Breast epithelium (tissue), 3 donors: ENCODE measurements around the gene C3.

Source experiments
- CTCF ChIP-seq, 3 donors: fragments of 450-650 bp; IDR thresholded peaks; one replicate each; pipeline ENCODE4 v1.5.1; 2016 to 2017; ENCODE audit warnings: antibody characterized with exemption in 3 of 3, mild to moderate bottlenecking in 3 of 3, moderate library complexity in 3 of 3
- POLR2A ChIP-seq: fragments of 450-650 bp; IDR thresholded peaks from one replicate; pipeline ENCODE4 v1.6.1; 2016; ENCODE audit warnings: antibody characterized with exemption, mild to moderate bottlenecking, moderate library complexity
- POLR2AphosphoS5 ChIP-seq, 3 donors: sonication (generic); formaldehyde crosslinking; IDR thresholded peaks; one replicate each; pipeline ENCODE4 v1.6.1; 2017; ENCODE audit warnings: antibody characterized with exemption in 3 of 3

- TF ChIP-seq CTCF (IDR thresholded peaks at IDR 0.05), result no peak
- TF ChIP-seq POLR2AphosphoS5 (IDR thresholded peaks at IDR 0.05), result no peak
- TF ChIP-seq POLR2A, result no peak
Observed at GRCh38 chr19:6693681-6694080, 26.8 kb downstream of the C3 start.
